Brain microvascular endothelial cell (primary cell): Measurements from ENCODE around the gene ZNF444.
A peak's percentile ranks its signal among the peaks of the same experiment; 100 is the strongest.

ENCODE experiments used
- DNase-seq: peaks from one replicate; pipeline ENCODE4 v3.0.0-alpha.2; 2020
- H3K27ac ChIP-seq: fragments of 250-450 bp; sonication (Bioruptor Pico); 2 replicates; pipeline ENCODE4 v1.5.1; 2020; ENCODE audit warnings: mild to moderate bottlenecking, moderate library complexity
- H3K27me3 ChIP-seq: fragments of 250-450 bp; sonication (Bioruptor Pico); replicated peaks from 2 replicates; pipeline ENCODE4 v1.5.1; 2020; ENCODE audit warnings: mild to moderate bottlenecking
- H3K36me3 ChIP-seq: fragments of 250-450 bp; sonication (Bioruptor Pico); replicated peaks from 2 replicates; pipeline ENCODE4 v1.5.1; 2020; ENCODE audit warnings: mild to moderate bottlenecking
- H3K4me3 ChIP-seq: 2 replicates; pipeline ENCODE4 v1.5.1; 2011; ENCODE audit warnings: low read depth, mild to moderate bottlenecking, control low read depth, low read length, moderate library complexity
- CTCF ChIP-seq: IDR thresholded peaks from 2 replicates; pipeline ENCODE4 v1.5.1; 2011; ENCODE audit warnings: low read depth, mild to moderate bottlenecking, moderate library complexity, low read length, control low read depth, inconsistent platforms; ENCODE audit errors: missing control alignments
- in situ Hi-C: cut with HindIII; loops from 2 replicates; pipeline ENCODE4 v1.10.0; 2017; ENCODE audit warnings: low sequenced_read_pairs, low pct_ligation_motif_present

Gene ZNF444

GRCh38 chr19:56119582-56119978 is 21.5 kb upstream of the ZNF444 start:
- Histone ChIP-seq H3K27ac (peak overlapping the region; percentile 86), H3K36me3 (peaks cover 3% of the 10 kb centered on the region), H3K4me3 (peak overlapping the region; percentile 77), H3K27me3 (no peaks in the 10 kb centered on the region)
- DNase-seq = peak; percentile 70
- no peak for TF ChIP-seq CTCF
- in situ Hi-C loops = no loop called here

GRCh38 chr19:56120002-56120370 is 21.1 kb upstream of the ZNF444 start:
- no peaks in the 10 kb centered on the region for H3K27me3 ChIP-seq
- in situ Hi-C loops = no loop called here
- peaks cover 3% of the 10 kb centered on the region for H3K36me3 ChIP-seq
- peak overlapping the region; percentile 86 for H3K27ac ChIP-seq
- TF ChIP-seq CTCF = no peak
- H3K4me3 ChIP-seq = peak overlapping the region; percentile 77
- no peak for DNase-seq

GRCh38 chr19:56120371-56121179 is 20.5 kb upstream of the ZNF444 start:
- peak; percentile 42 for TF ChIP-seq CTCF
- H3K27ac ChIP-seq = peak overlapping the region; percentile 86
- in situ Hi-C loops = no loop called here
- DNase-seq = peak; percentile 53
- H3K36me3 ChIP-seq = peaks cover 1% of the 10 kb centered on the region
- H3K27me3 ChIP-seq = no peaks in the 10 kb centered on the region
- peak overlapping the region; percentile 77 for H3K4me3 ChIP-seq

GRCh38 chr19:56121180-56122167 is 19.6 kb upstream of the ZNF444 start, which contains the start of gene ZNF787:
TSS of gene ZNF787 (minus strand) at chr19:56121295. CDS start at chr19:56103217, 18,078 bp downstream.
- DNase-seq = peak; percentile 91
- TF ChIP-seq CTCF = peak; percentile 2
- Histone ChIP-seq H3K36me3 (no peaks in the 10 kb centered on the region), H3K27me3 (no peaks in the 10 kb centered on the region), H3K4me3 (peak within 1 kb of the TSS; percentile 77), H3K27ac (peak within 1 kb of the TSS; percentile 86)
- in situ Hi-C loops = no loop called here

- Histone ChIP-seq H3K27me3 (no peaks in the 10 kb centered on the region), H3K4me3 (no peak overlapping the region), H3K36me3 (no peaks in the 10 kb centered on the region), H3K27ac (no peak overlapping the region)
- DNase-seq = no peak
- TF ChIP-seq CTCF = no peak
- in situ Hi-C loops = no loop called here
These were observed 17.7 kb upstream of the ZNF444 start for GRCh38 chr19:56123266-56123891.
